Smooth muscle cell of the coronary artery (primary cell): ENCODE measurements around the gene R3HCC1L. TPM values are rescaled to one million over a fixed set of nuclear protein-coding genes. Genes with fewer than 3 reads are reported as not detected.

Source experiments
- total RNA-seq: library from RNA; depleted of rRNA; stranded (reverse); fragments of >200 nt; gene quantifications from 2 replicates; pipeline ENCODE4 v1.2.3, GENCODE V29; 2014; ENCODE audit warnings: low replicate concordance

R3HCC1L gene
- total RNA-seq: 10.6 and 12.4 TPM in 2 replicates

GRCh38 chr10:98134431-98135221 lies at the start of gene R3HCC1L:
TSS of gene R3HCC1L (plus strand) at chr10:98134657. CDS start at chr10:98208115, 73,458 bp downstream.

GRCh38 chr10:98267894-98268693 lies 133.6 kb downstream of the R3HCC1L start, which contains the start of gene LOXL4:
TSS of gene LOXL4 (minus strand) at chr10:98268194. CDS start at chr10:98263019, 5,175 bp downstream.

Other genes starting within 250 kb of the R3HCC1L start
- 0.08 and 0.12 TPM in 2 replicates for gene CRTAC1, start 104.0 kb upstream of the R3HCC1L start, total RNA-seq
- gene LOXL4, start 133.5 kb downstream of the R3HCC1L start, total RNA-seq: 18.6 and 122 TPM in 2 replicates